Sciatic nerve (tissue), 2 donors: ENCODE measurements around the gene MPRIP. TPM values are rescaled to one million over a fixed set of nuclear protein-coding genes. Genes with fewer than 3 reads are reported as not detected.

Experiments used
- ATAC-seq: fragments of 200-7000 bp; cut with Tn5 transposase; one replicate; pipeline ENCODE4 v1.9.1; 2020; ENCODE audit warnings: mild to moderate bottlenecking, moderate library complexity
- DNase-seq: peaks from one replicate; pipeline ENCODE4 v3.0.0-alpha.2; 2020; ENCODE audit warnings: low spot score
- intact Hi-C: fragments of 100-400 bp; cut with DNase I; formaldehyde crosslinking; loops from one replicate; pipeline ENCODE4 v1.14.2; 2022
- total RNA-seq: library from RNA; stranded (reverse); fragmentation: NEBNext Ultra II Directional; extraction: Animal tissue kit (Norgen Biotek cat#: 25700); gene quantifications from one replicate; pipeline ENCODE4 v1.2.1, GENCODE V29; 2021
- donor health status: DM: no; HTN: no; CAD: no.
- donor health status: DM: no; HTN: no; CAD: no.

Gene MPRIP
- total RNA-seq, 1 donor from 2014 or later: 500 TPM

DNA sequence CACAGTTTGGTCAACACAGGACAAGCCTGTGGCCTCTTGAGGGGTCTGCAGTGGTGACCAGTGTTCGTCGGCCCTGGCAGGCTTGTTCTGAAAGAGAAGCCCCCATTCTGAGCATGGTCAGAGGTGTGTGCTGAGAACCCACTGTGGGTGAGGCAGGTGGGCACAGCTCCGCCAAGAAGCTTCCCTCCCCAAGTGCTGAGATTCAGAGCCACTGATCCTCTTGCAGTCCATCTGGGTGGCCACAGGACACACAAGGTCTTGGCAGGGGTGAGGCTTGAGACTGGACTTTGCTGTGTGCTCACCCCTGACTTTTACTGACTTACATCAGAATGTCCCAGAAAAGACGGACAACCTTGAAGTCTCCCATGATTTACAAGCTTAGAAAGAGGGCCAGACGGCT, 18.7 kb downstream of the MPRIP start:
- intact Hi-C loops: no loop called here
- peak; percentile 17 for DNase-seq

DNA sequence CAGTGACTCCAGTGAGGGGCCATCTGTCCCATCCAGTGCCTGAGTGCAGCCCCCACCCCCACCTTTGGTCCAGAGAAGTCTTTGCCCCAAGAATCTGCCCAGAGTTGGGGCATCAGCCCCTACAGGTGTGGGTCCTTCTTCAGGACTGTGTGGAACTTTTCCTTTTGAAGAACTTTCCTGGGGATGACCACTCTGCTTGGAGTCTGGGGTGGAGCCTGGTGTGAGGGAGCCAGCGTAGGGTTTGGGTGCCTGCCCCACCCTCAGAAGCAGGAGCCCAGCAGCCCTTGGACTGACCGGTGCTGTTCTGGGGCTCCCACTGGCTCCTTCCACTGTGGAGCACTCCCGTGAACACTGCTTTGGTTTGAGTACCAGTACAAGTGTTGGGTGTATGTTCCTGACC, 19.3 kb downstream of the MPRIP start:
- intact Hi-C loops: no loop called here
- DNase-seq: peak; percentile 45
- peak; percentile 6 for ATAC-seq

More for the DNA sequence above, 18.7 kb downstream of the MPRIP start:
- ATAC-seq: no peak

DNA sequence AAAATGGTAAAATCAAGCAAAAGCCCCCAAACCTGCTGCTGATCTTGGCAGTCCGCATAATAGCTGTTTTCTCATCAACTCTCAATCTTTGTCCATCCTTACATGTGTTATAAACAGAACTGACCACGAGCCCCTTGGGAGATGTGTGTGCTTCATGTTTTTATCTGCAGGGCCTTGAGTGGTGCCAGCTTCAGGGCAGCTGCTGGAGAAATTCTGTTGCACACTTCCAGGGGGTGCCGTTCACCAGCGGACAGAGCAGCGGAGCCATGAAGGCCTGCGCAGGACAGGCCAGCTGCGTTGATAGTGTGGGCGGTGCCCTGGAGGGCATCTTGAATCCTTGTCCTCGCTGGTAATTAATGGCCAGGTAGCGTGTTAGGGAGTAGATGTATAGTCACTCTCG, 20.1 kb downstream of the MPRIP start:
- peak; percentile 55 for ATAC-seq
- intact Hi-C loops: no loop called here
- DNase-seq: peak; percentile 51

DNA sequence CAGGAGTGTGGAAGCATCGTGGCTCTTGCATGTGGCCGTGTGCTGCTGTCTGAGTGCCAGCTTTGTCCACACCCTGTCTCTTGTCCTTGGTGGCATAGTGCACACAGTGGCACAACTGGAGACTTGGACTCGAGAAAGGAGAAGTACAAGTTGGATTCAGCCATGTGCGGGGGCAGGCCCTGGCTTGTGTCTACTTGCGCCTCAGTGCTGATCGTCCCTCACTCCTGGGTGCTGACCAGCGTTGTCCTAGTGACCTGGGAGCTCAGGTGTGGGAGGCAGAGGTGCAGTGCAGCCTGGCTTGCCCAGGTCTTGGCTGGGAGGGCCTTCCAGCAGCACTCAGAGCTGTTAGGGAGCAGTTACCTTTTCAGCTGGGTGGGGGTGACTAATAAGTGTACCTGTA, 20.6 kb downstream of the MPRIP start:
- DNase-seq (peak; percentile 56), ATAC-seq (peak; percentile 23)
- intact Hi-C loops: no loop called here

DNA sequence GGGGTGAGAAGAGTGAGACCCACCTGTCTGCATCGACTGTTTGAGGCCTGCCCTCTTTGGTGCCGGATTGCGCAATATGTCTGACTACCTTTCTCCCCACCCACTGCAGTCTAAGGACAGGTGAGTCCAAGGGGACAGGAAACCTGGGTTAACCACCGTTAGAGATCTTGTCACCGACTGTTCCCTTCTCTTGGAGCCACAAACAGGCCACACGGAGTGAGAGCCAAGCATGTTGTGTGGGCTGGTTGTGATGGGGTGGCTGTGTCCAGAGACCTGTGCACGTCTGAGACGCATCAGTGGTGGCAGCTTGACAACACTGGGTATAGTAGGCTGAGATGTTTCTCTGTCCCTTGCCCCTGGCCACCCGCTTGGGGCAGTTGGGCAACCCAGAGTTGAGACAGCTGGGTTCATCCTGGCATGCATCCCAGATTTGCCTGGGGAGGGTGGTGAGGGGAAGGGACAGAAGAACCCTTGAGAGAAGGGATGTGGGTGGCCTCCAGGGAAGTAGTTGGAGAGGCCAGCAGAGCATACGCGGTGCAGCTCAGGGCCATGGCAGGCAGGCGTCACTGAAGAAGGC, 21.4 kb downstream of the MPRIP start:
- intact Hi-C loops: no loop called here
- peak; percentile 76 for ATAC-seq
- peak; percentile 88 for DNase-seq

DNA sequence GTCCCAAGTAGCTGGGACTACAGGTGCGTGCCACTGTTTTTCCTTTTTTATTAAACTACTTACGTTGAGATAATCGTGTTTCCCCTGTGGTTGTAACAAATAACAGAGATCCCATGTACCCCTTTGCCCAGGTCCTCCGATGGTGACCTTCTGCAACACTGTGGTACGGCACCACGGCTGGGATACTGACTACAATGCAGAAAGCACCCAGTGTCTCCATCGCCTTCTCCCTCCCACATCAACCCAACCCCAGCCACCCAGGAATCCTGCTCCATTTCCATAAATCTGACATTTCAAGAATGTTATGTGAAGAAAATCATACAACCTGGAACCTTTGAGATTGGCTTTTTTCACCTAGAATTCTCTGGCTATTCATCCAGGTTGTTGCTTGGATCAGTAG, 22.1 kb downstream of the MPRIP start:
- intact Hi-C loops: no loop called here
- ATAC-seq (no peak), DNase-seq (no peak)

DNA sequence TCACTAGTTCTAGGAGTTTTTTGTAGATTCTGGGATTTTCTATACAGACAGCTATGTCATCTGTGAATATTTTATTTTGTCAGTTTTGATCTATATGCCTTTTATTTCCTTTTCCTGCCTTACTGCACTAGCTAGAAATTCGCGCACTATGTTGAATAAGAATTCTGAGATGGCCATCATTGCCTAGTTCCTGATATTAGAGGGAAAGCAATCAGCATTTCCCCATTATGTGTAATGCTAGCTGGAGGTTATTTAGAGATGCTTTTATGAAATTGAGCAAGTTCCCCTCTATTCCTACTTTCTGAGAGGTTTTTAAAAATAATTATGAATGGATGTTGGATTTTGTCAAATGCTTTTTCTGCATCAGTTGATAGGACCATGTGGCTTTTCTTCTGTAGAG, 23.8 kb downstream of the MPRIP start:
- ATAC-seq (no peak), DNase-seq (no peak)
- intact Hi-C loops: no loop called here

DNA sequence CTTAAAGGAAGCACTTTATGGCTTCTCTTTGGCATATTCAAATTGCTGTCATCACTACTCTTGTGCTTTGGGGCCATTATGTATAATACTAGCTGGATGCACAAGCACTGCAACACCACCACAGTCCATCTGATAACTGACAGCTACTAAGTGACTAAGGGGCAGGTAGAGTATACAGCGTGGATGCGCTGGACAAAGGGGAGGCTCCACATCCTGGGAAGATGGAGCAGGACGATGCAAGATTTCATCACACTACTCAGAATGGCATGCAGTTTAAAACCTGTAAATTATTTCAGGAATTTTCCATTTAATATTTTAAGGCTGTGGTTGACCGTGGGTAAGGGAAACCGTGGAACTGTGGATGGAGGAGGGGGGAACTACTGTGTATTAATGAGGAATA, 25.0 kb downstream of the MPRIP start:
- DNase-seq (peak; percentile 14), ATAC-seq (no peak)
- intact Hi-C loops: no loop called here

DNA sequence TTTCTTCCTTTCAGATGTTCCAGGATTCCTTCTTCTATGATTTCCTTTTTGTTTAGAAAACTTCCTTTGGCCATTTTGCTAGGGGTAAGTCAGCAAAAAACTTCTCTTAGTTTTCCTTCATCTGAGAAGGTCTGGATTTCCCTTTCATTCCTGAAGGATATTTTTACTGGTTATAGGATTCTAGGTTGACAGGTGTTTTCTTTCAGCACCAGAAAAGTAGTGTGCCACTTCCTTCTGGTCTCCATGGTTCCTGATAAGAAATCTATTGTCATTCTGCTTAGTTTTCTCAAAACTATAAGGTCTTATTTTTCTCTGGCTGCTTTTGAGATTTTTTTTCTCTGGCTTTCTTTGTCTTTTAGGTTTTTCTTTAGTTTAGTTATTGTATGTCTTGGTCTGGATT, 27.6 kb downstream of the MPRIP start:
- DNase-seq: no peak

DNA sequence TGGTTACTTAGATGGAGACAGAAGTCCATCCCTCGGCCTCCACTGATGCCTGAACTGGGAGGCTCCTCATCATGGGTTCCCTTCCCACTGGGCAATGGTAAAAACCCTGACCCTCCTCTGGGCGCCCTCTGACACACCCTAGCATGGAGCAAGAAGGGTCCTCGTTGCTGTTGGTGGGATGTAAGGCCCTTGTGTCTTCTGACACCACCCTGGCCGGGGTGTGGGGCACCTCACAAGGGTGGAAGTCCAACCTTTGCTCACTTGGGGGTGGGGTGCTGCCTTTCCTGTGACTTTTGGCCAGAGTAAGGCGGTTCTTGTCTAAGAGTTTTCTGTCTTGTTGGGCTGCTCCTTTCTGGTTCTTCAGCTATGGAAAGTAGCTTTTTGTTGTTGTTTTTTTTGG, 28.7 kb downstream of the MPRIP start:
- DNase-seq (peak; percentile 45), ATAC-seq (no peak)
- intact Hi-C loops: no loop called here

More for the DNA sequence above, 27.6 kb downstream of the MPRIP start:
- intact Hi-C loops: no loop called here
- ATAC-seq: no peak

DNA sequence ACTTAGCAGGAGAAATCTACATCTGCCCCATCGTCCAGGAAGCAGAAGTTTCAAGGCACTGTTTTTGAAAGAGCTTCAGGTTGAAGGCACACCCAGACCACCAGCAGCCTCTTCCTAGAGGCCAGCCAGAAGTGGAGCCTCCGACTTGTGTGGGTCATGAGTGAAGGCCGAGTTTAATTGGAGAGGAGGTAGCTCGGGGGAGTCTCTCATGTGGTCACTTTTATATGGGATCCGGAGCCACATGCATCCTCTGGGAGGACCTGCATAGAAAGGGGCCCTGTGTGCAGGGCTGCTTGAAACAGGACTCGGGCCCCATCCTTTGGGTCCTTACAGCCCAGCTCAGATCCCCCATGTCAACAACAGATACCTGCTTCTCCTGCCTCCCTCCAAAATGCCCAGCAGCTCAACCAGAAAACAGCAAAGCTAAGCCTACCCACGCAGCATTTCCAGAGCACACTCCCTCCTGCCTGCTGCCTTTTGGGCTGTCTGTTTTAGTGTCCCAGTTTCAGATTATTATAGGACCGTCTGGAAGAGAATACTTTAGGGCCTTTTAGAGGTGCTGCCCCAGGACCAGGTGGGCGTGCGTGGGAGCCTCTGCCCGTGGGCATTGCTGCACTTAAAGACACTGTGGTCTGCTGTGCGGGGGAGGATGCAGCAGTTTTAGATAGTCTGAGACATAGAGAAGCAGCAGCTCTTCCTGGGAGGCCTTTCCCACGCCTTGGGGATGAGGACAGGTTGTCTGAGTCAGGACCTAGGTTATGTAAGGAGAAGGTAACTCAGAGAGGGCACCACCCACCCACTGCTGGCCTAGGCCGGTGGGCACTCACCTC, 29.5 kb downstream of the MPRIP start:
- ATAC-seq: no peak
- intact Hi-C loops: no loop called here

DNA sequence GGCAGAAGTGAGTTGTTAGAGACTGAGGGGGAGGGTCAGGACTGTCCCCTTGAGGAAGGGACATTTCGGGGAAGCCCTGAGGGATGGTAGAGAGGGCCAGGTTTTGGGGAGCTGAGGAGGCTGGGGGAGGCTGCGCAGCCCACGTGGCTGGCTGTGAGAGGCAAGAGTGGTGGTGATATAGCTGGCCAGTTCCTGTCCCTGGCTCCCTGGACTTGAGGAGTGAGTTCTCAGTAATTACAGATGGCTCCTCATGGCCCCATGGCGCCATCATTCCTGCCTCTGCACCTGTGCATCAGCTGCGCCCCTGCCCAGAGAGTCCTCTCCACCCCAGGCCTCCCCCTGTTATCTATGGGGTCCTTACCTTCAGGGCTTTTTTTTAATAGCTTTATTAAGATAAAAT, 30.3 kb downstream of the MPRIP start:
- intact Hi-C loops: no loop called here
- ATAC-seq: no peak

More for the DNA sequence above, 29.5 kb downstream of the MPRIP start:
- DNase-seq: peak; percentile 42

DNA sequence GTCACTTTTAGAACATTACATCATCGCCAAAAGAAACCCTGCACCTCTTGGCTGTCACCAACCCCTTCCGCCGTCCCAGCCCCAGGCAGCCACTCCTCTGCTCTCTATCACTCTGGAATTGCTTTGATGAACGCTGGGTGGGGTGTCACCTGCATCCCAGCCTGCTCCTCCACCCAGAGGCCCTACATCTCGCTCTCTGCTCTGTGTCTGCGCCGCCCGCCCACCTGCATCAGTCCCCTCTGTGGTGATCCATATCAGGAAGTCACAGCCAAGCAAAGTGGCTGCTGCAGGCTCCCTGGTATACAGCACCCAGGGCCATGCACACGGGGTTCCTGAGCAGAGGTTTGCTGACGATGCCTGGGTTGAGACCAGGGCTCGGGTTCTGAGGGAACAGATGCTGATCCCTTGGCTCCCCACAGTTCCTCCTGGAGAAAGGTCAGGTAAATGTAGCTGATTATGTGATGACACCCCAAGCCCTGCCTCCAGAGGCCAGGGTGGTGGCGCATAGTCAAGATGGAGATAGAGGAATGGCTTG, 30.8 kb downstream of the MPRIP start:
- DNase-seq (peak; percentile 54), ATAC-seq (no peak)
- intact Hi-C loops: no loop called here

More for the DNA sequence above, 30.3 kb downstream of the MPRIP start:
- DNase-seq: peak; percentile 22

DNA sequence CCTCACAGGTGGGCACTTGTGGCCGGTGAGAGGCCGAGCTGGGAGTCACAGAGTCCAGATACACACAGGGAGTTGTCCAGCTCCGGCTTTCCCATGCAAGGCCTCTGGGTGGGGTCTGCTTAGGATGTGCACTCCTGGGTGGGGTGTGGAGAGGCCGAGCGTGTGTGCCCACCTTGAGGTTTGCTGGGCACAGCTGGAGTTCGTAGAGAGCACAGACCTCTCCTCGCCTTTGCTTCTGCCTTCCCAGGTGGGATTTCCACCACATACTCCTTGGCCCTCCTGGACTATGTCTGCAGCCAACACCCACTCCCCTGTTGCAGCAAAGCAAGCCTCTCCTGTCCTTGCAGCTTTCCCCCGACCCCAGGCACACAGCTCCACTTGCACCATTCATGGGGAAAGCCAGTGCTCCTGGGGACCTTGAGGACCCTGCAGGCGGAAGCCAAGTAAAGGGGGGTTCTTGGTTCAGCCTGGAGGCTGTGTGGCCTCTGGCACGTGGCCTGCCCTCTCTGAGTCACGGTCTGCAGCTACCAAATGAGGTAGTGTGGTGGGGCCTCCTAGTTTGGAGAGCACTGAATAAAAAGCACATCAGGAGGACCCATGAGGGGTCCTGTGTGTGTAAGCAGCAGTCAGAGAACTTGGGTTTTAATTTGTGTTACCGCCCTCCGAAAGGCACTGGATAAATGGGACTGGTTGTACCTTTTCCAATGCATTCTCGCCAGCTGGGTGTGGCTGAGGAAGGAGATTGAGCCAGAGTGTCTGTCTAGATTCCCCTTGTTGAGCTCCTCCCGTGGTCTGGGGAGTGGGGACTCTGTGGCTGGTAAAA, 31.5 kb downstream of the MPRIP start:
- ATAC-seq (peak; percentile 23), DNase-seq (peak; percentile 54)
- intact Hi-C loops: no loop called here

DNA sequence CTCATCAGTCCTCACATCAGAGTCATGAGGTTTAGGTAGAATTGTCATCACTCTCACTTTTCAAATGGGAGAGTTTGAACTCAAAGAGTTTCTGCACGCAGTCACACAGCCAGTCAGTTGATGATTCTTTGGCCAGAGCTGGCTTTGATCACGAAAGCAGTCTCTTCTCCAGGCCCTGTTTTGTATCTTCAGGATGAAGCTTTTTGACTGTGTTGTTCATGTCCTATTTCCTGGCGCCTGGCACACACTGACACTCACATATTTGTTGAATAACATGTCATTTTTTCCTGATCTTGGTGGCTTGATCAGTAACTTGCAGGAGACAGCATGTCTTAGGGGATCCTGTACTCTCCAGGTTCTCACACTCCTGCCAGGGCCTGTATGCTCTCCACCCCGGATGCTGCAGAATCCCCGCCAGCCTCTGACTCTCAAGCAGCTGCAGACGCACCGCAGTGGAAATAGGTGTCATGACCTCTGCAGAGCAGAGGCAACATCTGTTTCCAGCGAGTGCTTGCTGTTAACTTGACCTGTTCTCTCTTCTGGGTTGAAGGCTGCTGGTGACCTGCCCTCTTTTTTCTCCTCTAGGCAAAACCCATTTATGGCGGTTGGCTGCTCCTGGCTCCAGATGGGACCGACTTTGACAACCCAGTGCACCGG, 33.0 kb downstream of the MPRIP start:
- intact Hi-C loops: no loop called here
- ATAC-seq: peak; percentile 92
- DNase-seq: peak; percentile 78

DNA sequence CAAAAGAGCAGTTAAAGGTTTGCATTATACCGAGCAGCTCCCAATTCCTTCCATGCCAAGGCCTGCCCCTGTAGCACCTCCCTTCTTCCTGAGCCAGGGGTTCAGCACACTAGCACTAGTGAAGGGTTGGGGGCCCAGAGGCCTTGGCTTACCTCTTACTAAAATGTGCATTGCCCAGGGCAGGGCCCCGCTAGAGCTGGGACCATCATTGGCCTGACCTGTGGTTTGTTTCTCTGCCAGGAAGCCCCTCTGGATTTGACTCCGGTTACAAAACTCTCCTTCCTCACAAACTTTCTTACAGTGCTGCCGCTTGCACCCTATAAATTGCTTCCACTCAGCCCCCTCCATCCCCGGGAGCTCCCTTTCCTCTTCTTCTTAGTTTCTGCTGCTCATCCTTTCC, 33.8 kb downstream of the MPRIP start:
- intact Hi-C loops: no loop called here
- DNase-seq: peak; percentile 43

DNA sequence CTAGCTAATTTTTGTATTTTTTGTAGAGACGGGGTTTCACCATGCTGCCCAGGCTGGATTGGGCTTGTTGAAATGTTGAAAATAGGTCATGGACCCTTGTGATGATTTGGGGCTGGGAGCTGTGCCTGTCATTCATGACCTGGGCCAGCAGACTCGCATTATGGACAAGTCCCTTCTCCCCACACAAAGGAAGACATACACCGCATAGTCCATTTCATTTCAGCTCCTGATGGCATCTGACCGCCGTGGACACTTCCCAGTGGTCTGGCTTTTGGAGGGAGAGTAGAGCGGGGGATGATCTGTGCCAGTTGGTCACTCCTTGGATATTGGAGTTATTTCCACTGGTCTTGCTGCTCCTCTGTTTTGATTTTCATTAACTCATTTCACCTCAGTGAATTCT, 34.8 kb downstream of the MPRIP start:
- DNase-seq (peak; percentile 35), ATAC-seq (no peak)
- intact Hi-C loops: no loop called here

More for the DNA sequence above, 33.8 kb downstream of the MPRIP start:
- ATAC-seq: no peak

DNA sequence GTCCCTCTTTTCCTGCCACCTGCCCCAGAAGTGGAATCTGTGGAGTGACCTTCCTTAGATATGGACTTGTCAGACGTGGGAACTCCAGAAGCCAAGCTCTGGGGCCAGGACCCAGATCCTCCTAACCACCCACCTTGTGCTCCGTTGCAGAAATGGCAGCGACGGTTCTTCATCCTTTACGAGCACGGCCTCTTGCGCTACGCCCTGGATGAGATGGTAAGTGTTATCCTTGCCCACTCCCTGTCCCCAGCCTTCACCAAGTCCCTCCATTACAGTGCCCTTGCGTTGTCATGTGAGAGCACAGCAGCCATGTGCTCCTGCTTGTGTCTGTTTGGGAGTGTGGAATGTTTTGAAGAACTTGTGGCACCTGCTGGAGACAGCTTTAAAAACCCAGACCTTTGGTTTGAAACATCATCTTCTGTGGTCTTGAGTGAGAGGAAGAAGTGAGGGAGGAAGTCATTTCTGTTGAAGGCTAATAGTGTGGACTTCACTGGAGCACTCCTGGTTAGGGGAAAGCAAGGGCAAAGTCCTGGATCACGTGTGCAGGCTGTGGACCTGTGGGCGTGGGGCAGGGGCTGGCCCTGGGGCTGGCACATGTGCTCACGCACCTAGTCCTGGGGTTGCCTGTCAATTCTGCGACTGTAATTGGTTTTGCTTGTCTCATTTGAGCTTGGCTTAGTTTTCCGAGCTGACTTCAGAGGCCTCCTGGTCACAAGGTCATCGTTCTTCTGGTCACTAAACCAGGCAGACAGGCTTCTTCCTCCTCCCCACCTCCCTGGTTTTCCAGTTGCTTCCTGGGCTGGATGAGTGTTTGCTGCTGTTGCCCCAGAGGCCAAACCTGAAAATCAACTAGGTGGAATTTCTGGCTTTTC, 35.8 kb downstream of the MPRIP start:
- DNase-seq: peak; percentile 37
- ATAC-seq: no peak
- intact Hi-C loops: no loop called here
